Lower lobe of right lung (tissue), 2 donors: Measurements from ENCODE around the gene COL1A1. TPM values are rescaled to one million over a fixed set of nuclear protein-coding genes. Genes with fewer than 3 reads are reported as not detected.

Source experiments
- ATAC-seq, 2 donors: fragments of 200-7000 bp; cut with Tn5 transposase; one replicate each; pipeline ENCODE4 v1.9.1; 2020 to 2022; ENCODE audit warnings: mild to moderate bottlenecking in 2 of 2, moderate library complexity in 2 of 2
- DNase-seq: peaks from one replicate; pipeline ENCODE4 v3.0.0-alpha.2; 2020
- H3K27ac ChIP-seq: fragments of 200-600 bp; one replicate; pipeline ENCODE4 v1.8.0; 2022
- H3K27me3 ChIP-seq: fragments of 200-600 bp; one replicate; pipeline ENCODE4 v1.8.0; 2022; ENCODE audit warnings: low read depth
- H3K36me3 ChIP-seq: fragments of 200-600 bp; one replicate; pipeline ENCODE4 v1.8.0; 2022; ENCODE audit warnings: mild to moderate bottlenecking
- H3K4me1 ChIP-seq: fragments of 200-600 bp; one replicate; pipeline ENCODE4 v1.8.0; 2022
- H3K4me3 ChIP-seq: fragments of 200-600 bp; one replicate; pipeline ENCODE4 v1.8.0; 2022; ENCODE audit warnings: mild to moderate bottlenecking
- H3K9me3 ChIP-seq: fragments of 200-600 bp; one replicate; pipeline ENCODE4 v1.8.0; 2022
- intact Hi-C: fragments of 100-400 bp; cut with DNase I; formaldehyde crosslinking; loops from one replicate; pipeline ENCODE4 v1.11.0; 2022
- total RNA-seq: library from RNA; stranded (reverse); fragmentation: NEBNext Ultra II Directional; extraction: Animal tissue kit (Norgen Biotek cat#: 25700); gene quantifications from one replicate; pipeline ENCODE4 v1.2.1, GENCODE V29; 2021
- TF ChIP-seq, protein P1 (sequence below): fragments of 200-600 bp; IDR thresholded peaks from one replicate; pipeline ENCODE4 v1.8.0; 2022; ENCODE audit warnings: antibody characterized with exemption, mild to moderate bottlenecking
- donor health status: DM: no; HTN: yes; CAD: no; lungs with severe emphysema.

COL1A1 gene
- total RNA-seq, 1 donor from 2014 or later = 142 TPM

DNA sequence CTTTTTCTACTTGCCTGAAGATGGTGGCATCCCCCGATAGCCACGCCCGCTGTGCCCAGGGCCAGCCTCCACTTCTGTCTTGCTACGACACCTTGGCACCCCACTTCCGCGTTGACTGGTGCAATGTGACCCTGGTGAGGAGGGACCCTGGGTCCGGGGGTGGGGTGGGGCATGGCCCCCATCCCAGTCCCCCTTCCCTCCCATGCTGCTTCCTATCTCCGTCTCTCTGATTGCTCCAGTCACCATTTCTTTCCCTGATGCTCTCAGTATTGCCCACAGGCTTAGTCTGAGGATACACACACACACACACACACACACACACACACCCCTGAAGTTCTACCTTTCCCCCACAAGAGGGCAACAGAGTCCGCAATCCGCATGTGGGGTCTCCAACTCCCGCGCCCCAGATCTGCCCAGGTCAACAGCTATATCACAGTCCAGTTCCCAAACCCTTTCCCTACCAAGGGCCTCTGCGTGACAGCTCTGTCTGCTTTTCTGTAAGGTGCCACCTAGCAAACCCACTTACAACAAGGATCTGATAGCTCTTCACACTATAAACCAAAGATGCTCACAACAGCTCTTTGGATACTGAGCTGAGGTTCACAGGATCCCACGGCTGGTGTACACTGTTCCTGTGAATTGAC is 32.2 kb downstream of the COL1A1 start:
- ATAC-seq = peak; percentile 71 to 83
- DNase-seq = peak; percentile 54
- no peaks in the 10 kb centered on the region for H3K36me3 ChIP-seq
- intact Hi-C loops = no loop called here
- no peaks in the 10 kb centered on the region for H3K9me3 ChIP-seq
- H3K27ac ChIP-seq = no peak overlapping the region
- H3K4me1 ChIP-seq = peaks cover 13% of the 10 kb centered on the region
- no peak overlapping the region for H3K4me3 ChIP-seq
- TF ChIP-seq, protein P1, sequence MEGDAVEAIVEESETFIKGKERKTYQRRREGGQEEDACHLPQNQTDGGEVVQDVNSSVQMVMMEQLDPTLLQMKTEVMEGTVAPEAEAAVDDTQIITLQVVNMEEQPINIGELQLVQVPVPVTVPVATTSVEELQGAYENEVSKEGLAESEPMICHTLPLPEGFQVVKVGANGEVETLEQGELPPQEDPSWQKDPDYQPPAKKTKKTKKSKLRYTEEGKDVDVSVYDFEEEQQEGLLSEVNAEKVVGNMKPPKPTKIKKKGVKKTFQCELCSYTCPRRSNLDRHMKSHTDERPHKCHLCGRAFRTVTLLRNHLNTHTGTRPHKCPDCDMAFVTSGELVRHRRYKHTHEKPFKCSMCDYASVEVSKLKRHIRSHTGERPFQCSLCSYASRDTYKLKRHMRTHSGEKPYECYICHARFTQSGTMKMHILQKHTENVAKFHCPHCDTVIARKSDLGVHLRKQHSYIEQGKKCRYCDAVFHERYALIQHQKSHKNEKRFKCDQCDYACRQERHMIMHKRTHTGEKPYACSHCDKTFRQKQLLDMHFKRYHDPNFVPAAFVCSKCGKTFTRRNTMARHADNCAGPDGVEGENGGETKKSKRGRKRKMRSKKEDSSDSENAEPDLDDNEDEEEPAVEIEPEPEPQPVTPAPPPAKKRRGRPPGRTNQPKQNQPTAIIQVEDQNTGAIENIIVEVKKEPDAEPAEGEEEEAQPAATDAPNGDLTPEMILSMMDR = peak; percentile 47
- H3K27me3 ChIP-seq = no peaks in the 10 kb centered on the region

DNA sequence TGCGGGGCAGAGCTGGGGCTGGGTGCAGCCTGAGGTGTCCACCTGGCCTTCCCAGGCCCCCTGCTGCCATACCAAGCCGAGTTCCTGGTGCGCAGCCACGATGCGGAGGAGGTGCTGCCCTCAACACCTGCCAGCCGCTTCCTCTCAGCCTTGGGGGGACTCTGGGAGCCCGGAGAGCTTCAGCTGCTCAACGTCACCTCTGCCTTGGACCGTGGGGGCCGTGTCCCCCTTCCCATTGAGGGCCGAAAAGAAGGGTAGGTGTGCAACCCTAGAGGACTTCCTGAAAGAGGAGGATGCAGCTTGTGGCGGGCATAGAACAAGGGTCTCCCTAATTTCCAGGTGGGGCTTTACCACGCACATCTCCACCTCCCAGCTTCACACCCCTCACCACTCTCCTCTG is 33.1 kb downstream of the COL1A1 start:
- peak; percentile 21 for DNase-seq
- Histone ChIP-seq H3K36me3 (no peaks in the 10 kb centered on the region), H3K27ac (no peak overlapping the region), H3K4me3 (no peak overlapping the region), H3K4me1 (peaks cover 9% of the 10 kb centered on the region), H3K27me3 (no peaks in the 10 kb centered on the region), H3K9me3 (no peaks in the 10 kb centered on the region)
- intact Hi-C loops = no loop called here
- no peak for ATAC-seq
- TF ChIP-seq, protein P1 = no peak

DNA sequence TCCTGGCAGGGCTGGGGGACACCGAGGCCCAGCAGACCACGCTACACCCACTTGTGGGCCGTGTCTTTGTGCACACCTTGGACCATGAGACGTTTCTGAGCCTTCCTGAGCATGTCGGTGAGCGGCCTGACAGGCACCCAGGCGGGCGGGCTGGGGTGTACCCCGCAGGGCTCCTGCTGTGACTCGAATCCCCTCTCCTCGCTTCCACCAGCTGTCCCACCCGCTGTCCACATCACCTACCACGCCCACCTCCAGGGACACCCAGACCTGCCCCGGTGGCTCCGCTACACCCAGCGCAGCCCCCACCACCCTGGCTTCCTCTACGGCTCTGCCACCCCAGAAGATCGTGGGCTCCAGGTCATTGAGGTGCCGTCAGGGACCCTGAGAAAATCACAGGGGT is 34.1 kb downstream of the COL1A1 start:
- Histone ChIP-seq H3K36me3 (no peaks in the 10 kb centered on the region), H3K4me3 (no peak overlapping the region), H3K27me3 (no peaks in the 10 kb centered on the region), H3K9me3 (no peaks in the 10 kb centered on the region), H3K27ac (no peak overlapping the region), H3K4me1 (peaks cover 5% of the 10 kb centered on the region)
- intact Hi-C loops = no loop called here
- TF ChIP-seq, protein P1 = no peak
- ATAC-seq (no peak), DNase-seq (no peak)

DNA sequence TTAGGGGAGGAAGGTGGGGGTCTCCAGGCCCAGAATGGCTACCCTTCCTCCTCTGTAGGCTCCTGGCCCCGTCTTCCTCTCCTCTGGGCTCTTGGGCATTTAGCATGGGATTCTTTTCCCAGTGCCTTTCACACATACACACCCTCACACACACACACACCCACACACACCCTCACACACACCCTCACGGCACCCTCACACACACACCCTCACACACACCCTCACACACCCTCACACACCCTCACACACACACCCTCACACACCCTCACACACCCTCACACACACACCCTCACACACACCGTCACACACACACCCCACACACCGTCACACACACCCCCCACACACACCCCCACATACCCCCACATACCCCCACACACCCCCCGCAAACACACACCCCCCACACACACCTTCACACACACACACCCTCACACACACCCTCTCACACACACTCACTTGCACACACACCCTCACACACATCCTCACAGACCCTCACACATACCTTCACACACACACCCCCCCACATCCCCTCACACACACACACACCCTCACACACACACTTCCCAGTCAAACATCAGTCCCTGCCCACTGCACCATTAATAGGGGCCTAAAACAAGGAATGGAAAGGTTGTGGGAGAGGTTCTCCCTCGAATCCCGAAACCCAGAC is 34.8 kb downstream of the COL1A1 start:
- no peak overlapping the region for H3K27ac ChIP-seq
- intact Hi-C loops = no loop called here
- TF ChIP-seq, protein P1 = no peak
- H3K27me3 ChIP-seq = no peaks in the 10 kb centered on the region
- H3K4me1 ChIP-seq = peaks cover 9% of the 10 kb centered on the region
- ATAC-seq (no peak), DNase-seq (no peak)
- peak overlapping the region; percentile 36 for H3K4me3 ChIP-seq
- H3K36me3 ChIP-seq = no peaks in the 10 kb centered on the region
- H3K9me3 ChIP-seq = no peaks in the 10 kb centered on the region

DNA sequence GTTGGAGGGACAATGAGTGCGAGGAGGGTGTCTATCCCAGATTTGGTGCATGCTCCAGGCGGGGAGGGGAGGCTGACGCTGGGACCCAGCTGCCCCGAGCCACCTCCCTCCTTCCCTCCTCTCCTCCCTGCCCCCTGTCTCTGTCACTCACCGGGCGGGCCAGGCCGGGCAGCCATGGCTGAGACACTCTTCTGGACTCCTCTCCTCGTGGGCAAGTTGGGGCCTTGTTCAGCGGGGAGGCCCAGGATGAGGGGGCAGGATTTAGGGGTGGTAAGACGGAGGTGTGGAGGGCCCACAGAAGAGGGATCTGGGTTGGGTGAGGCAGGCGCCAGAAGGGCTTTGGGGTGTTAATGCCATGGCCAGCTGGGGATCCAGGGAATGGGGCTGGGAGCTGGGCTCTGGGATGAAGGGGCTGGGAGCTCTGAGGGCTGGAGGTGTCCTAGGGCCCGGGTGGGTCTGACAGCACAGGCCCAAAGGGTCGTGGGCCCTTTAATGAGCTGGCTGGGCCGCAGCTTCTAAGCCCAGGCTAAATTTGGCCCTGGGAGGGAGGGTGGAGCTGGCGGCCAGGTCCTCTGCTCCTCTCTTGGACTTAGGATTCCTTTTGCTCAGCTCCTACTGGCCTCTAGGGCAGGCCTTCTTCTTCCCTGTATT is 35.4 kb downstream of the COL1A1 start, which contains the start of gene SGCA:
TSS of gene SGCA (plus strand) at position 139 of the 651 bp plus-strand sequence. CDS start at position 175, 36 bp downstream.
- ATAC-seq (no peak), DNase-seq (no peak)
- intact Hi-C loops = no loop called here
- TF ChIP-seq, protein P1 = no peak
- H3K4me3 ChIP-seq = peak within 1 kb of the TSS; percentile 36
- peaks cover 12% of the 10 kb centered on the region for H3K4me1 ChIP-seq
- peak within 1 kb of the TSS; percentile 49 for H3K27ac ChIP-seq
- H3K36me3 ChIP-seq = no peaks in the 10 kb centered on the region
- no peaks in the 10 kb centered on the region for H3K27me3 ChIP-seq
- no peaks in the 10 kb centered on the region for H3K9me3 ChIP-seq
